GM20431 (cell line): Measurements from ENCODE around the gene IL1RL2.

Experiments used
- in situ Hi-C: fragments of 300-500 bp; cut with MseI, MboI; formaldehyde crosslinking; loops from one replicate; pipeline ENCODE4 v1.15.0; 2020; ENCODE audit warnings: low sequenced_read_pairs; ENCODE audit not compliant: unreplicated experiment

IL1RL2 gene

DNA sequence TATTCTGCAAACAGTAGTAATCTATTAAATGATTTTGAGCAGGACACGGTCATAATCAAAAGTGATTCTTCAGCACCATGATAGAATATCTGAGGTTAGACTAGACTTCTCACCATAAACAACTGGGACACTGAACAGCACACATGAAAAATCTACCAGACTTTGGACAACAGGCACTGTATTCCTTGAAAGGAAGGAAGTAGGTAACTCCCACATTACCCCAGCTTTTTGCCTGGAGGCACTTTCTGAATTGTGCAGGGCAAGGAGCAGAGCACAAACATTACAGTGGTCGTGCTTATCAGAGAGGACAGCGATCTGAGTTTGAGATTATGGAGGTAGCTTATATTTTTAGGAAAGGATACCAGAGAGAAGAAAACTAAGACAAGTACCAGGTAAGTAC lies 99.2 kb downstream of the IL1RL2 start:
- in situ Hi-C loops = no loop called here

DNA sequence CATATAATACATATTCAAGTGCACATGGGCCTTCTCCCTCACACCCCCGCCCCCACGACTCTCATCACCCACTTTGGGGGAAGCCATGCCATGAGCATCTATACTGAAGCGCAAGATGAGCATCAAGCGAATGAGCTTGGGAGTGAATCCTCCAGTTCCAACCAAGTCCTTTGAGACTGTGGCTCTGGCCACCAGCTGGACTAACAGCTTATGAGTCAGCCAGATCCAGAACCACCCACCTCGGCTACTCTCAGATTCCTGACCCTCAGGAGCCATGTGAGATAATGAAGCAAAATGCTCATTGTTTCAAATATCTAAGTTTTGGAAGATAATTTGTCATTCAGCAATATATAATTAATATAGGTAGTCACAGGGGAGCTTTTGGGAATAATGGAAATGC lies 102.3 kb downstream of the IL1RL2 start:
- in situ Hi-C loops = no loop called here
